Activated T-helper 17 cell treated with anti-CD3 and anti-CD28 coated beads, Interleukin-2, amount 50 U/mL, for 72 hours (primary cell): Measurements from ENCODE around the gene DDX3X. TPM values are rescaled to one million over a fixed set of nuclear protein-coding genes. Genes with fewer than 3 reads are reported as not detected.
"Not testable (repeated sequence)": the region's sequence is repeated elsewhere in the genome, so short reads cannot be mapped to it uniquely, and the experiment has no call there.

Experiments used
- ATAC-seq: fragments of 150-1000 bp; cut with Tn5 transposase; replicated peaks from 2 replicates; pipeline ENCODE4 v1.10.0; 2021; ENCODE audit warnings: mild to moderate bottlenecking, moderate library complexity
- H3K27ac Mint-ChIP-seq: one replicate; pipeline ENCODE4 v1.8.0; 2022; ENCODE audit warnings: mixed read lengths
- H3K27me3 Mint-ChIP-seq: one replicate; pipeline ENCODE4 v1.8.0; 2022; ENCODE audit warnings: mixed read lengths
- H3K36me3 Mint-ChIP-seq: one replicate; pipeline ENCODE4 v1.8.0; 2022; ENCODE audit warnings: low read depth, mild to moderate bottlenecking, mixed read lengths
- H3K4me1 Mint-ChIP-seq: one replicate; pipeline ENCODE4 v1.8.0; 2022; ENCODE audit warnings: mixed read lengths
- H3K4me3 Mint-ChIP-seq: one replicate; pipeline ENCODE4 v1.8.0; 2022; ENCODE audit warnings: mild to moderate bottlenecking, mixed read lengths
- H3K9me3 Mint-ChIP-seq: one replicate; pipeline ENCODE4 v1.8.0; 2022; ENCODE audit warnings: mixed read lengths
- total RNA-seq, 2 donors: library from RNA; stranded (reverse); gene quantifications; one replicate each; pipeline ENCODE4 v1.2.3, GENCODE V29; 2022

DDX3X gene
- 100 to 1,000 TPM; 226 to 303 TPM for total RNA-seq

GRCh38 chrX:41333744-41334362 is at the start of gene DDX3X:
DDX3X (plus strand) TSS chrX:41334162; CDS start chrX:41334253, 91 bp downstream.
- no peaks in the 10 kb centered on the region for H3K9me3 Mint-ChIP-seq
- ATAC-seq, result peak; percentile 64

DNA sequence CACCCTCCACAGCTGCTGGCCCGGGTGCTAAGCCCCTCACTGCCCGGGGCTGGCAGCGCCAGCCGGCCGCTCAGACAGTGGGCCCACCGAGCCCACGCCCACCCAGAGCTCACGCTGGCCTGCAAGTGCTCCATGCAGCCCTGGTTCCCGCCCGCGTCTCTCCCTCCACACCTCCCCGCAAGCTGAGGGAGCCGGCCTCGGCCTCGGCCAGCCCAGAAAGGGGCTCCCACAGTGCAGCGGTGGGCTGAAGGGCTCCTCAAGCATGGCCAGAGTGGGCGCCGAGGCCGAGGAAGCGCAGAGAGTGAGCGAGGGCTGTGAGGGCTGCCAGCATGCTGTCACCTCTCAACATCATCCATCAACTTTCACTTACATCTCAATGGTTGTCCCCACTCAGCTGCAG is 48.0 kb upstream of the DDX3X start:
- not testable (repeated sequence) for ATAC-seq, H3K4me3 Mint-ChIP-seq, H3K36me3 Mint-ChIP-seq, H3K4me1 Mint-ChIP-seq, H3K9me3 Mint-ChIP-seq, H3K27ac Mint-ChIP-seq, H3K27me3 Mint-ChIP-seq

More at GRCh38 chrX:41333744-41334362, at the start of gene DDX3X:
- peak within 1 kb of the TSS; percentile 95 for H3K4me3 Mint-ChIP-seq
- no peaks in the 10 kb centered on the region for H3K4me1 Mint-ChIP-seq
- peak within 1 kb of the TSS; percentile 100 for H3K27ac Mint-ChIP-seq
- H3K27me3 Mint-ChIP-seq, result no peaks in the 10 kb centered on the region
- peaks cover 57% of the 10 kb centered on the region for H3K36me3 Mint-ChIP-seq

- Mint-ChIP-seq H3K27ac (no peak overlapping the region), H3K27me3 (no peaks in the 10 kb centered on the region), H3K36me3 (no peaks in the 10 kb centered on the region), H3K4me1 (no peaks in the 10 kb centered on the region), H3K9me3 (peaks cover 3% of the 10 kb centered on the region), H3K4me3 (no peak overlapping the region)
- ATAC-seq, result no peak
These were observed 45.3 kb upstream of the DDX3X start for GRCh38 chrX:41288641-41289040.

- H3K27ac Mint-ChIP-seq, result no peak overlapping the region
- H3K9me3 Mint-ChIP-seq, result peaks cover 3% of the 10 kb centered on the region
- no peaks in the 10 kb centered on the region for H3K27me3 Mint-ChIP-seq
- no peak overlapping the region for H3K4me3 Mint-ChIP-seq
- no peak for ATAC-seq
- no peaks in the 10 kb centered on the region for H3K36me3 Mint-ChIP-seq
- no peaks in the 10 kb centered on the region for H3K4me1 Mint-ChIP-seq
These were observed 44.9 kb upstream of the DDX3X start for GRCh38 chrX:41289095-41289494.

DNA sequence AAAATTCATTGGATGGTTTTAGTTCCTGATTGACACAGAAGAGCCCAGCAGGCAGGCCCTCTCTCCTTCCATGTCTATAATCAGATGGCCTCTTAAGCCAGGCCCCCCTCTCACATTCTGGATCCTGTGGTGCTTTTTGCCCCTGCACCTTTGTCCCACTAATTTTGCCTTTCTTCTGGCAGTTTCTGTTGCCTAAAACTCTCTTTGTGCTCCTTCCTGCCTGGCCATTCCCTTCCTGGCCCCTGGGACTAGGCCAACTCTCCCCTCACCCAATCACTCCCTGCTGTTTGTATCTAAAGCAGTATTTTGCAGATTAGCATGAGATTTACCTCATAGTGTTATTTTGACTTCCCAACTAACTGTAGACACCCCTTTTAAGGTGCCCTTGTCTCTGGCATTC is 42.7 kb upstream of the DDX3X start:
- no peak overlapping the region for H3K27ac Mint-ChIP-seq
- peaks cover 3% of the 10 kb centered on the region for H3K9me3 Mint-ChIP-seq
- no peaks in the 10 kb centered on the region for H3K4me1 Mint-ChIP-seq
- no peaks in the 10 kb centered on the region for H3K36me3 Mint-ChIP-seq
- no peak overlapping the region for H3K4me3 Mint-ChIP-seq
- ATAC-seq, result no peak
- H3K27me3 Mint-ChIP-seq, result no peaks in the 10 kb centered on the region

- Mint-ChIP-seq H3K27ac (no peak overlapping the region), H3K4me3 (no peak overlapping the region), H3K9me3 (peaks cover 3% of the 10 kb centered on the region), H3K27me3 (no peaks in the 10 kb centered on the region), H3K36me3 (no peaks in the 10 kb centered on the region), H3K4me1 (no peaks in the 10 kb centered on the region)
- peak; percentile 54 for ATAC-seq
These were observed 40.7 kb upstream of the DDX3X start for GRCh38 chrX:41293269-41293668.

DNA sequence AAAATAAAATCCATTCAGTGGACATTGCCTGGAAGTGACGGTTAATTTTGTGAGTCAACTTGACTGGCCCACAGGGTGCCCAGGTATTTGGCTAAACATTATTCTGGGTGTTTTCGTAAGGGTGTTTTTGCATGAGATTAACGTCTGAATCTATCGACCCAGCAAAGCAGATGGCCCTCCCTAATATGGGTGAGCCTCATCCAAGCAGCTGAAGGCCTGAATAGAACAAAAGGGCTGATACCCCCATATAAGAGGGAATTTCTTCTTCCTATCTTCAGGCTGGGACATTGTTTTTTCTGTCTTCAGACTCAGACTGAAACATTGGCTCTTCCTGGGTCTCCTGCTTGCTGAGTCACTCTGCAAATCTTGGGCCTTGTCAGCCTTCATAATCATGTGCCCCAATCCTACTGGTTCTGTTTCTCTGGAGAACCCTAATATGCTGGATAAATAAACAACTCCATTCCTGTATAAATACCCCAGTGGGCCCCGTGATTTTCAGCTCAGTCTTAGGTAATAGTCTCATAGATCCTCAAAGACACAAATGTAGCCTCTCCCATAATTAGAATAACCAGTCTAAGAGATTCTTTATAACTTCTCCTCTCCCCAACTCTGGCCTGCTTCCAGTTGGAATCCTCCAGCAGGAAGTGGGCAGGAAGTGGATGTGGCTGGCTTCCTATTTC is 33.1 kb upstream of the DDX3X start:
- H3K27me3 Mint-ChIP-seq, result no peaks in the 10 kb centered on the region
- H3K4me1 Mint-ChIP-seq, result no peaks in the 10 kb centered on the region
- H3K36me3 Mint-ChIP-seq, result no peaks in the 10 kb centered on the region
- no peaks in the 10 kb centered on the region for H3K9me3 Mint-ChIP-seq
- H3K27ac Mint-ChIP-seq, result no peak overlapping the region
- no peak for ATAC-seq
- no peak overlapping the region for H3K4me3 Mint-ChIP-seq

DNA sequence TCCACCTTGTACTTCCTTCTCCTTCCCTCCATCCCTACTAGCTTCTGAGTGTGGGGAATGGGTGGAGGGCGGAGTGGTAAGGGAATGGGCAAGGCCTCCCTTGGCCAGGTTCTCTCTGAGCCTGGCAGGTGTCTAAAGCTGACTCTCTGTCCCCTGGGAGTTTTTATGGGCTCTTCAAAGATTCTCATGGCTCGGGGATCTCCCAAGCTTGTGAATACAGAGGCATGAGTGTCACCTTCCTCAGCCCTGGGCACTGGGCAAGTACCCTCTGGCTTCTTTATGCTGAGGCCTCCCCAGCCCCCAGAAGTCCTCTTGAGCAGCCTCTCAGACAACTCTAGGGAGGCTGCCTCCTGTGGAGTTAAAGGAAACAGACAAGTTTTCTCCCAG is 32.5 kb upstream of the DDX3X start:
- Mint-ChIP-seq H3K4me3 (no peak overlapping the region), H3K27me3 (no peaks in the 10 kb centered on the region), H3K27ac (no peak overlapping the region), H3K36me3 (no peaks in the 10 kb centered on the region), H3K9me3 (no peaks in the 10 kb centered on the region), H3K4me1 (no peaks in the 10 kb centered on the region)
- no peak for ATAC-seq

DNA sequence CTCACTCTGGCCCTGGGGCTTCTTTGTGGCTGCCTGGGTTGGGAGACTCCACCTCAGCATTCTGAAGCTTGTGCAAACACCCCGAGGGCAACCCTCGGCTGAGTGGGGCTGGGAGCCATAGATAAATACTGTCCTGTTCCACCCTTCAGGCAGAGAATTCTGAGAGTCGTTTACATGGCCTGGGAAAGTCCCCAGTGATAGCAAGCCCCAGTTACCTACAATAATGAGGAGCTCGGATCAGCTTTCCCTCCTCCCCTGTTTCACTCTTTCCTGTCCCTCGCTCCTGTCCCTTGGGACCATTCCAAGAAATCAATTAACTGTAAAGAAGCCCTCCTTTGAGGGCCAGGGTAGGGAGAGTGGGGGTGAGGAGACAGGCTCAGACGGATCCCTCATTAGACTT is 31.6 kb upstream of the DDX3X start:
- H3K9me3 Mint-ChIP-seq, result no peaks in the 10 kb centered on the region
- H3K36me3 Mint-ChIP-seq, result no peaks in the 10 kb centered on the region
- no peaks in the 10 kb centered on the region for H3K4me1 Mint-ChIP-seq
- ATAC-seq, result no peak
- H3K27ac Mint-ChIP-seq, result no peak overlapping the region
- no peaks in the 10 kb centered on the region for H3K27me3 Mint-ChIP-seq
- no peak overlapping the region for H3K4me3 Mint-ChIP-seq

DNA sequence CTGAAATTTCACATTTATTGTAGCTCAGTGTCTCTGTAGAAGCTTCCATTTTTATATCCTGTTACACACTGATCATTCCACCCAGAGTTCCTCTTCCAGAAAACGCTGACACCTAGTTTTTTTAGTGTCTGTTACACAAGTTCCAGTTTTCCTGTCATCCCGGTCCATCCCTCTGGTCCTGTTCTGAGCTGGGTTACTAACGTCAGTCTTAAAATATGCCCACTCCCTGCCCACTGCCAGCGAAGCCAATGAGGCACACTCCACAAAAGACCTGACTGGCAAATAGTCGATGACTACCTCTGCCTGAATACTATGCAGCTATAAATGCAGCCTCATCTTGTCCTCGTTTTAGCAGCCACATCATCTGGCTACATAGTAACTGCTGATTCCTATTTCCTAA is 30.9 kb upstream of the DDX3X start:
- Mint-ChIP-seq H3K27me3 (no peaks in the 10 kb centered on the region), H3K9me3 (no peaks in the 10 kb centered on the region), H3K4me1 (no peaks in the 10 kb centered on the region), H3K36me3 (no peaks in the 10 kb centered on the region), H3K4me3 (no peak overlapping the region), H3K27ac (no peak overlapping the region)
- ATAC-seq, result no peak

DNA sequence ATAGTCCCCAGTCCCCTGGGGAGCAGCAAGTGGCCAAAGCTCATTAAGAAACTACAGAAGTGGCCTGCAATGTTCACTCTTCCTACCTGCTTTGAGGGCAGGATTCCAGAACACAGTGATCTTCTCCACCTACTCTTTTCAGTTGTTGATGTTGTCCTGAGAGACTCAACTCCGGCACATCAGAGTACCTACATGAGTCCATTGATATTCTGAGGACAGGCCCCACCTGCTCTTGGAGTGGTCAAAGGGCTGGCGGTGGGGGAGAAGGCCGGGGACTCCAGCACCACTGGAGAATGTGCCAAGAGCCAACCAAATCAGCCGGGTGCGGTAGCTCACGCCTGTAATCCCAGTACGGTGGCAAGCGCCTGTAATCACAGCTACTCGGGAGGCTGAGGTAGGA is 29.8 kb upstream of the DDX3X start:
- Mint-ChIP-seq H3K4me3 (no peak overlapping the region), H3K4me1 (no peaks in the 10 kb centered on the region), H3K27me3 (no peaks in the 10 kb centered on the region), H3K27ac (no peak overlapping the region), H3K9me3 (no peaks in the 10 kb centered on the region), H3K36me3 (no peaks in the 10 kb centered on the region)
- ATAC-seq, result no peak

GRCh38 chrX:41308884-41309647 is 24.9 kb upstream of the DDX3X start:
- H3K36me3 Mint-ChIP-seq, result no peaks in the 10 kb centered on the region

GRCh38 chrX:41312786-41313185 is 21.2 kb upstream of the DDX3X start:
- H3K4me3 Mint-ChIP-seq, result no peak overlapping the region
- no peaks in the 10 kb centered on the region for H3K36me3 Mint-ChIP-seq
- no peaks in the 10 kb centered on the region for H3K4me1 Mint-ChIP-seq
- no peaks in the 10 kb centered on the region for H3K27me3 Mint-ChIP-seq
- H3K9me3 Mint-ChIP-seq, result no peaks in the 10 kb centered on the region
- H3K27ac Mint-ChIP-seq, result no peak overlapping the region
- peak; percentile 45 for ATAC-seq

More at GRCh38 chrX:41308884-41309647, 24.9 kb upstream of the DDX3X start:
- Mint-ChIP-seq H3K27ac (no peak overlapping the region), H3K9me3 (no peaks in the 10 kb centered on the region), H3K4me1 (no peaks in the 10 kb centered on the region), H3K27me3 (no peaks in the 10 kb centered on the region), H3K4me3 (no peak overlapping the region)
- ATAC-seq, result no peak

DNA sequence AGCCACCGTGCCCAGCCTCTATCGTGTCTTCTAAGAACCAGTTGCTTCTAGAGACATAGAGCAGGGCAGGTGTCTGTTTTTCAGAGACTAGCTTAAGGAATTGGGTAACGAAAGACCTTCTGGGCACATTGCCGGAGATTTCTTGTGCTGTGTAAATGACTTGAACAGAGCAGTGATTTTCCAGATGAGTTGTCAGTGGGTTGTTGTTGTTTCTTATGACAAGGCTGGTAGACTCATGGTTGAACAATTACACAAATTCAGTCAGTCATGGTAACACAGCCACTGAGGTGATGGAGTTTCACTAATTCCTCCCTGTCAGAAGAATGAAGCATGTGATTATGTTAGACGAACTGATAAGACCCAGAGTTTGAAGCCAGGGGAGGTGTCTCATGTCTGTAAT is 20.5 kb upstream of the DDX3X start:
- H3K4me1 Mint-ChIP-seq, result no peaks in the 10 kb centered on the region
- H3K27ac Mint-ChIP-seq, result no peak overlapping the region

GRCh38 chrX:41314204-41314603 is 19.8 kb upstream of the DDX3X start:
- ATAC-seq, result peak; percentile 46
- H3K27ac Mint-ChIP-seq, result no peak overlapping the region
- H3K36me3 Mint-ChIP-seq, result no peaks in the 10 kb centered on the region

More for the DNA sequence above, 20.5 kb upstream of the DDX3X start:
- Mint-ChIP-seq H3K27me3 (no peaks in the 10 kb centered on the region), H3K4me3 (no peak overlapping the region), H3K9me3 (no peaks in the 10 kb centered on the region), H3K36me3 (no peaks in the 10 kb centered on the region)
- peak; percentile 29 for ATAC-seq

More at GRCh38 chrX:41314204-41314603, 19.8 kb upstream of the DDX3X start:
- Mint-ChIP-seq H3K4me3 (no peak overlapping the region), H3K9me3 (no peaks in the 10 kb centered on the region), H3K4me1 (no peaks in the 10 kb centered on the region), H3K27me3 (no peaks in the 10 kb centered on the region)
